HG02763 (cell line): ENCODE measurements around the gene SEC14L3.
A peak's percentile ranks its signal among the peaks of the same experiment; 100 is the strongest.

Experiments
- ATAC-seq: cut with Tn5 transposase; IDR thresholded peaks from one replicate; pipeline ENCODE4 v1.9.1; 2021; ENCODE audit warnings: mild to moderate bottlenecking, moderate library complexity; ENCODE audit not compliant: unreplicated experiment

SEC14L3 gene

DNA sequence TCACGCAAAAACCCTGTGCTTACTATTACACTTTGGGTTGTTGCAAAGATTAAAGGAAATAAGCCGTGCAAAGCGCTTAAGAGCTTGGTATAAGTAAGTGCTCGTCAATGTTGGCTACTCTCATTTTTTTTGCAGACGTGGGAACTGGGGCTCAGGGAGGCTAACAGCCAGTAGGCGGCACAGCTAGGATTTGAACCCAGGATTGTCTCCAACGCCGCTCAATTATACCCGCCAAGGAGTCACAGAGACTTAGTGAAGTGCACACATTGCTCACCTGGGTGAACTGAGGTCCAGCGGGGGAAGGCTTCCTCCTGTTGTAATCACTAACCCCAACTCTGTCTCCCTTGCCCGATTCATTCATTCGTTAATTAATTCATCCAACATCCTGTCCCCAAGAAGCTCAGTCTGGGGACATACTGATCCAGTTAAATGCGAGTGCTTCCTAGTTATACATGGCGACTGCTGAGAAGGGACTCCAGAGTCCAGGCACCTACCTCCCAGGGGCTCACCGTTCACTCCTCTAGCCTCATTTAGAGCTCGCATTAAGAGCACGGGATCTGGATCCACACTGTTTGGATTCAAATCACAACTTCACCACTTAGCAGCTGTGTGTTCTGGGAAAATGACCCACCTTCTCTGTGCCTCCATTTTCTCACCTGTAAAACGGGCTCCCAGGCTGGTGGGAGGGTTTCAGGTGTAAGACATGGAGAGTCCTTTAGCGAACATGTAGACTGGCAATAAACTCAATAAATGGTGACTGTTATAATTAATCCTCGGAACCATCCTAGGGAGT lies 47.1 kb downstream of the SEC14L3 start:
- no peak for ATAC-seq

DNA sequence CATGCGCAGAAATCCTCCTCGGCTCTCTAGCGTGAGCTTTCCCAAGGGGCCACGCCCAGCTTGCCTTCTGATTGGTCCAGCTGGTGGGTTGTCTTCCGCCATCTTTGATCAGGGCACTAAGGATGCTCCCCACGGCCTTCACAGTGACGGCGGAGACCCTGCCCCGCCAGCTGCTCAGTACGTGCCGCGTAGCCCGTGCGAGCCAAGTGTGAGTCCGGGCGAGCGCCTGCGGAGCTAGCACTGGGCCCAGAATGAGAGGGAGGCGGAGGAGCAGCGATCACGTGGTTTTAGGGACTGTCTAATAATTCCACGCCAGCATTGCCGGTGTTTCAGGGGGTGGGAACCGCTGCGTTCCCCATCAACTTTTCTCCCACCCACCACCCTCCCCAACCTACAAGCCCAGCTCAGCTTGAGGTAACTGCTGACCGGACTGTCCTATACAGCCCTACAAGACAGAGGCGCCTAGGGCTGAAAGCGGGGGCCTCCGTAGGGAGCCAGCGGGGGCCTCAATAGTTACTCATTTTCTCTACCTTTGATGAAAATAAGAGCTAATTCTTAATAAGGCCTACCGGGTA lies 47.8 kb downstream of the SEC14L3 start:
- ATAC-seq: peak; percentile 83

DNA sequence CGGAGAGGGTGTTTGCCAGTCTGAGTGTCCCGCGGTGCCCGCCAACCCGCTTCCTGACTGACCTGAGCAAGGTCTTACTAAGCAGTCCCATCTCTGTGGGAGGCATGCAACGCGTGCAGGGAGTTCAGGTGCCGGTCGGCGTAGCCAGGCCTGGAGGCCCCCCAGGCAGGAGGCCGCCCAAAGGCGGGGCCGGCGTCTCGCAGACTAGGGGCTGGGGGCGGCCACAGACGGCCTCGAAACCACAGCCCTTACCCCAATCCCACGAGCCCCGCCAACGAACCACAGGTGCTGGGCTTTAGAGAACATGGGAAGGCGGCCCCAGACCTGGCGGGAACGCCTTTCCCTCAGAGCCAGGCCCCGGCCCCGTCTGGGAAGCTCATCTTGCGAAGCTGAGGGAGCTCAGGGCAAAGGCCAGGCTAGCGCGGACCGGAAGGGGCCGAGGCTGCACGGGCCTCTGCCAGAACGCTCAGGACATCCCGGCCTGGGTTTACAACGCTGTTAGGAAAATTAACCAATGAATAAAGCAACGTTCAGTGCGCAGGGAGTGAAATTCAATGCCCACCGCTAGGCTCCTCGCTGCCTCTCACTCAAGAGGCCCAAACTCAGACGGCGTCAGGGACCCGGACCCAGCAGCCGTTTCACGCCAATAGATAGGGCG lies 48.4 kb downstream of the SEC14L3 start:
- ATAC-seq: peak; percentile 21

DNA sequence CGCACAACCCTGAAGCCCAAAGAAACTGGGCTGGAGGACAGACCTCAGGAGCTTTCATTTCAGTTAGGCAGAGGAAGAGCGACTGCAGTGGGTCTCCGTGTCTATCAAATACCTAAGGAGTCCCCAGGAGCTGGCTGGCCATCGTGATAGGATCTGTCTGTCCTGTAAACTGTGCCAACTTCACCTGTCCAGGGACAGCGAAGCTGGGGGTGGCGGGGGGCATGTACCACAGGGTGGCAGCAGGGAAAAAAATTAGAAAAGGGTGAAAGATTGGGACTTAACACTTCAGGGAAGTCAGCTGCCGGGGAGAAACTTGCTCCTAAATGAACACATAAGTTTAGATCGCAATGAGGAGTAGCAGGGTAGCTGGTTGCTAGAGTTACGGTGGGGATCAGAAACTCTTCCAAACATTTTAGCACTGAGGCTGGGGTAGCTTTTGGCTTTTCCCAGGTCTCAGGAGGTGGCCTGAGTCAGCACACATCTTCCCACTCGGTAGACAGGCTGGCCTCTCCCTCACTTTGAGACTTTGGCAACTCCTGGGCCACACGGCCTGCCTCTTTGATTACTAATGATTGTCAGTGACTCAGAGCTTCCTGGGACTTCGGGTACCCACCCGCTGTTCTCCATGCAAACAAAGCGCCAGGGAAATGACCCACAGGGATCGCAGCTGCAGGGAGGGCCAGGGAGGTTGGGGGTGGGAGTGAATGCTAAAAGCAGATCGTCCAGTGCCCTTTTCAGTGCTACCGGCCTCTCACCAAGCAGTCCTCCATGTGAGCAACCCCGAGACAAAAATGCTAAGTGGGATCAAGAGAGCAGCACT lies 49.1 kb downstream of the SEC14L3 start:
- no peak for ATAC-seq

DNA sequence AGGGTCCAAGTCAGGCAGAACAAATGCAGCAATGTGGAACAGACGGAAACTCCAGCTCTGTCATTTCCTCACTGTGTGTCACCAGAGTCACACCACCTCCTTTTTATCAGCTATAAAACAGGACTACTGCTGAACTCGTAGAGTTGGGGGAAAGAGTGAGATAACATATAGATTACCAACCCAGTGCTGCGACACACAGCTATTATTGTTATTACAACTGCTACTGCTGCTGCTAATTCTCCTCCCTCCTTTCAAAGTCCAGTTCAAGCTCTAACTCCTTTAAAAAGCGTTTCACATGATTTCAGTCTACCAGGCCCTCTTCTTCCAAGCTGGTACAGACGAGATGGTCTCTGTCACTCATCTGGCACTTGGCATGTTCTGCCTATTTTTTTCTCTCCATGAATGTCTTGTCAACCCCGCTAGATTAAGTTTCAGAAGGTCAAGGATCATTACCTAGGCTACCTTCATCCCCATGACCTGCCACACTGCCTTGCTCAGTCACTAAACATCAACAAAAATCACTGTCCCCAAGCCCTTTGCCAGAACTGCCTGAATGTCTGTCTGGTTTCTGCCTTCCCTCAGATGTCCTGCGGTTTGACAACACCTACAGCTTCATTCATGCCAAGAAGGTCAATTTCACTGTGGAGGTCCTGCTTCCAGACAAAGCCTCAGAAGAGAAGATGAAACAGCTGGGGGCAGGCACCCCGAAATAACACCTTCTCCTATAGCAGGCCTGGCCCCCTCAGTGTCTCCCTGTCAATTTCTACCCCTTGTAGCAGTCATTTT lies 49.9 kb downstream of the SEC14L3 start:
- no peak for ATAC-seq

DNA sequence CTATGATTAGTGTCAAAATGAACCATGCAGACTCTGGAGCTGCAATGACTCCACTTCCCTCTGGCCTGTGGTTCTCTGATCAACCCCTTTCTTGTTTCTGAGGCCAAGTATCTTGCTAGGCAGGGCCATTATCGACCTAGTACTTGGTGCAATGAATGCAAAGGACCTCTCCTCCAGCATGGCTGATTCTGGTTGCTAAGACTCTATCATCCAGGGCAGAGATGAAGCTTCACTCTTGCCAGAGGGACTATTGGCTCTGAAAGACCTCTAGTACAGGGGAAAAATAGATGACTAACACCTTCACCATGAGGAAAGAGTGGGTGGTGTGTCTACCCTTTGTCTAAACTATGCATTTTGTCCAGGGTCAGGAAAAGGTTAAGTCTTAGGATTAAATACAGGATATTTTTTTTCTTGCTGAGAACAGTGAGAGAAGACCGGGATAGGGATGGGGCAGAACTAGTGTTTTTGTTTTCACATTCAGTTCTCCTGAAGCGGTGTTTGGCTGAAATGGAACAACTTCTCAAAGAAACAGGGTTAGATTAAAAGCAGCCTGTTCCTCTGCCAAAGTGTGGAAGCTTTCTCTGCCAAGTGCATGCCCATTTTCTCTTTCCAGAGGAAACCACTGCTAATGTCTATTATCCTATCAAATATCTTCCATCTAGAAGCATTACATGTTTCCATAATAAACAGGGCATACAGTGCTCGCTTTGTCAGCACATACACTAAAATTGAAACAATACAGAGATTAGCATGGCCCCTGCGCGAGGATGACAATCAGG lies 51.3 kb downstream of the SEC14L3 start:
- no peak for ATAC-seq

DNA sequence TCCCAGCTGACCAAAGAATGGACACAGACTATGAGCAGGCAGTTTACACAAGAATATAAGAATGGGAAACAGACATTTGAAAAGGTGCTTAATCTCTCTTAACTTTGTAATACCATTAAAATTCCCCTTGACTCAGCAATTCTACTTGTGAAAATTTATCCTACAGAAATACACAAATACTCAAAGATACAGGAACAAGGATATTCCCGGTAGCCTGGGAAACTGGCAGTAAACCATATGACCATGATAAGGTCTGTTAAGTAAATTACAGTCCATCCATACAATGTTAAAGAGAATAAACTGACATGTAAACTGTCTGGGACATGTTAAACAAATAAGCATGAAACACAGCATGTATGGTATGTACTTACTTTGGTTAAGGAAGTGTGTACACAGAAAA lies 55.0 kb downstream of the SEC14L3 start:
- ATAC-seq: no peak

DNA sequence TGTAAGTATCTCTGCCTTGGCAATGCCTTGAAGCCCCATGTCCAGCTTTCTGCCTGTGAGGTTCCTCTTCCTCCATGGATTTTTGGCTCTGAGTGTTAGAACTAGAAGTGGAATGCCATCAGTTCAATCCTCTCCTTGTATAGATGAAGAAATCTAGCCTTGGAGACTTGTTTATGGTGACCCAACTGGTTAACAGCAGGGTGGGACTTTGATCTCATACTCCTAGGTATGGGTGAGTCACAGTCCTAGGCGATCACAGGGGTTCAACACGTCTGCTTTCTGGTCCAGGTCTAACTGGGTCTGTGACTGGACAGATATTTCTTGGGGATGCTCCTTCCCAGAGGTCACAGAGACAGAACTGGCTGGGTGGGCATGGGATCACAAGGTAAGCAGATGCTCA lies 55.4 kb downstream of the SEC14L3 start:
- ATAC-seq: no peak

DNA sequence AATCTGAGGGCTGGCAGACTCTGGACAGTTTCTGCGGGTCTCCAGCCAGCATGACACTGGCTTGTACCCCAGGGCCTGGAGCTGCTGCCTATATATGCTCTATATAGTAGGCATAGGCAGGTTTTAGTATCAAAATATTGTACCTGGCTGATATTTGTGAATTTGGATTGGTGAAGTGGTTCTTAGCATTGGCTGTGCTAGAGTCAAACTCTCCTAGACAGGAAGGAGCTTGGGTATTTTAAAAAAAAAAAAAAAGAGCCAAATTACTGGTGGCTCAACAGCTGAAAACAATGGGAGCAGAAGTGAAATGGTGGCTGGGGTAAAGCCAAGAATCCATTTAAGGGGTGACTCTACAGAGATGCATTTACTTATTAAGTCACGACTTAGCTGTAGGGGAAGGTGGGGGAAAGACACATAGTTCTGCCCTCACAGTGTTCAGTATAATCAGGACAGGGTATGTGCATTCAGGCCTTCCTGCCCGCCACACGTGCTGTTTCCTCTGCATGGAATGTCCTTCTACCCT lies 57.2 kb downstream of the SEC14L3 start:
- no peak for ATAC-seq

DNA sequence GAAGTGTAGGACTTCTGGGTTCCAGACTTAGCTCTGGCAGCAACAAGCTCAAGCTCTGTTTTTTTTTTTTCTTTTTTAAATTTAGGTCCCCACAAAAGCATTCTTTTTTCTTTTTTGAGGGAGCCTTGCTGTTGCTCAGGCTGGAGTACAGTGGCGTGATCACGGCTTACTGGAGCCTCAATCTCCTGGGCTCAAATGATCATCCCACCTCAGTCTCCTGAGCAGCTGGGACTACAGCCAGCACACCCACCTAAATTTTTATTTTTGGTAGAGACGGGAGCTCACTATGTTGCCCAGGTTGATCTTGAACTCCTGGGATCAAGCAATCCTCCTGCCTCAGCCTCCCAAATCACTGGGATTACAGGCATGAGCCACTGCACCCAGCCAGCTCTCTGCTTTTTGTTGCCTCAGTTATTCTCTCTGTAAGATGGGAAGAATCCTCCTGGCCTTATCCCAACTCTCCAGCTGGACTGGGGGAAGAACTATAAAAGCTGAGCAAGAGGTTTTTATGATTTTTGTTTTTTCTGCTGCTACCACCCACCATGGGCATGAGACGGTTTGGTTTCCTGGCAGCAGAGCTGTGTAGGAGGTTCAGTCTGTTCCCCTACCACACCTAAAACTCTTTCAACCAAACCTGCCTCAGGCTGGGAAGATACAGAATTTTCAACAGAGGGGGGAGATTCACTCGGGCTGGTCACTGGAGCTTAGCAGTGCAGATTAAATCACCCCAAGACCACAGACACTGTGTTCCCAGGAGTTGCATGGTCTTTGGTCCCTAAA lies 57.9 kb downstream of the SEC14L3 start:
- no peak for ATAC-seq

DNA sequence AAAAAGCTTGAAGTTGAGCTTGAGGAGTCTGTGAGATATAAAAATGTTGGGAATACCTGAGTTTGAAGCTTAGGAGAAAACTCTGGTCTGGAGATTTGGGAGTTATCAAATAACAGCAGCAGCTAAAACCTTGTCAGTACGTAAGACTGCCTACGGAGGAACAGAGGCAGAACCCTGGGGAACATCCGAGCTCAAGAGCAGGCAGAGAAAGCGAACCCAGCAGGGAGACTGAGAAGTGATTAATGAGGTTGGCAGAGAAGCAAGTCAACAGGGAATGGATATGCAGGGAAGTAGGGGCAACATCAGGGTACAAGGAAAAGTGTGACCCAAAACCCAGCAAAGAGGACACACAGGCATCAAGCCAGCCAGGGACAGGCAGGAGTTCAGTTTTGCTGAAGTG lies 58.8 kb downstream of the SEC14L3 start:
- ATAC-seq: no peak

DNA sequence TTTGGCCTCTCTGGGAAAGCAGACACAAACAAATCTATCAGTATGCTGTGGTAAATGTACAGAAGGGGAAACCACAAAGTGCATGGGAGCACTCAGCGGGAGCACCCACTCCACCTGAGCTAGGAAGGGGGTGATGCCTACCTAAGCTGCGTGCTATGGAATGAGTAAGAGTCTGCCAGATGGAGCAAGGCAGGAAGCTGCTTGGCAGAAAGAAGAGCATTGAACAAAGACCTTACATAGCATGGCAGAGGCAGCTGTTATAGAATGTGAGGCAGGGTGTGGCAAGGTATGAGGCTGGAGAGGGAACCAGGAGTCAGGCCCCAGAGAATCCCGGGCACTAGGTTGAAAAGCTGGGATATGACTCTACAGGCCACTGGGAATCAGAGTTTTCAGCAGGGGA lies 60.0 kb downstream of the SEC14L3 start:
- ATAC-seq: no peak
